ENCODE measurements around the gene CRYBA2.

CRYBA2 gene

DNA sequence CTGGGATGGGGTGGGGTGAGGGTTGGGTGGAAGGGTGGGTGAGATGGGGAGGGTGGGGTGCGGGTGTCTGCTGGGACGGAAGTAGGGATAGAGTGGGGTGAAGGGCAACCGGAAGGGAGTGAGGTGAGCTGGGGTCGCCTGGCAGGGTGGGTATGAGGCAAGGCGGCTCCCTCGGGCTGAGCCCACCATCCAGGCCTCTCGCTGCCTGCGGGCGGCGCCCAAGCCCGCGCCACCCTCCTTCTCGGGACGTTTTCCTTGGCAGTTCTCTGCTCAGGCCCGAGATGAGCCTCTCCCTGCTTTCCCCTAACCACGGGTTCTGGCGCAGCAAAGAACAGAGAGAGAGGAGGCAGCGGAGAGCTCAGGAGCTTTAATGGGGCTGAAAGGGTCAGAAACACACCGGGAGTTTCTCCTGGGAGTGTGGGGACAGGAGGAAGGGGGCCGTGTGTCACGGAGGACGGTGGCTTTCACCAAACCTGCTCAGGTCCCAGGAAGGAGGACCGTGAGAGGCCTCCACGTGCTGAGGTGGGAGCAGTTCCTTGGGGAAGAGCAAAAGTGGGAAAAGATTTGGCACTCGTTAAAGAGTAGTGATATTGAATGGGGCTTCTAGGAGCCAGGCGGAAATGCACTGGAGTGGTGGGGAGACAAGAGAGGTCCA, 12.4 kb downstream of the CRYBA2 start:
- DNase-seq = no peak

DNA sequence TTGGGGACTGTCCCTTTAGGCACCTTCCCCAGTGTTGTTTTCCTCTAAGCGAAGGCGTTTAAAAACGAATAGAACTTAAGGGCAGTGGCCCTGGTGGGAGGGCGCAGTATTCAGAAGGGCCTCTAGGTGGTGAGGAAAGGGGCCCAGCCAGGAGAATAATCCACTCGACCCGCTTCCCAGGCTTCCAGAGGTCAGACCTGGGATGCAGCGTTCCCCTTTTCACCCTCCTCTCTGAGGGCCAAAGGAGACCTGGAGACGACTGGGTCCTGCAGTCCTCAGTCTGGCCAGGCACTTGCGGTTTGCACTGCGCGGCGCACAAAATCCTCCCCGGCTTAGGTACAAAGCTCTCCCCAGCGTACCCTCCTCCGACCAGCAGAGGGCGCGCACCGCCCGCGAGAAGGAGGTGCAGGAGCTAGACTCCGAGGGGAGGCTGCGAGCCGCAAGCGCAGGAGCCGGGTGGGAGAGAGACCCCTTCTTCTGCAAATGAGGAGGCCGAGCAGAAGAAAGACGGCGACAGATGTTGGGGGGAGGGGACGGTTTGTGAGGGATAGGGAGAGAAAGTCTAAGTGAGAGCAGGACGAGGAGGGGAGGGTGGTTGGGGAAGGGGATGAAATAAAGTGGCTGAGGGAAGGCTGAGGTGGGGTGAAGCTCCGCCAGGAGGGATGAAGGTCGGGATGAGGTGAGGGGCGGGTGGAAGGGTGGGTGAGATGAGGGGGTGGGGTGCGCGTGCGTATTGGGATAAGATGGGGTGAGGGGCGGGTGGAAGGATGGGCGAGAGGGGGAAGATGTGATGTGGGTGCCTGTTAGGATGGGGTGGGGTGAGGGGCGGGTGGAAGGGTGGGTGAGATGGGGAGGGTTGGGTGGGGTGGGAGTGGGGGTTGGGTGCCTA, 13.1 kb downstream of the CRYBA2 start:
- no peak for DNase-seq

DNA sequence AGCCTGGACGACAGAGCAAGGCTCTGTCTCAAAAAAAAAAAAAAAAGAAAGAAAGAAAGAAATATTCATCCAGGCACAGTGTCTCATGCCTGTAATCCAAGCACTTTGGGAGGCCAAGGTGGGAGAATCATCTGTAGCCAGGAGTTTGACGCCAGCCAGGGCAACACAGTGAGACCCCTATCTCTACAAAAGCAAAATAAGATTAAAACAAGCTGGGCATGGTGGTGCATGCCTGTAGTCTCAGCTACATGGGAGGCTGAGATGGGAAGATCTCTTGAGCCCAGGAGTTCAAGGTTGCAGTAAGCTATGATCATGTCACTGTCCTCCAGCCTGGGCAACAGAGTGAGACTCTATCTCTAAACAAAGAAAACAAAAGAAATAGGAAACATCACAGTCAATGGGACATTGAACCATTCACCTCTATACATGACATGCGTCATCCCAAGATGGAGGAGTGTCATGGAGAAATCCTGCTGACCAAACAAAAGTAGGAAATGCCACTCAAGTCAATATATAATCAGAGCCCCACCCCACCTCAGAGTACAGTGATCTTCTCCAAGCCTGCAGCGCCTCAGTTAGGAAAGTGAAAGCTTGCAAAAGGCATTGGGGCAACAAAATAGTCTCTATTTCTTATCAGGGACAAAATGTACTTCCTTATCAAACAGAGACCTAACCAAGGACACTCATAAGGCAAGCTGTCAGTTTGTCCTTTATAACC, 18.0 kb downstream of the CRYBA2 start:
- no peak for DNase-seq

DNA sequence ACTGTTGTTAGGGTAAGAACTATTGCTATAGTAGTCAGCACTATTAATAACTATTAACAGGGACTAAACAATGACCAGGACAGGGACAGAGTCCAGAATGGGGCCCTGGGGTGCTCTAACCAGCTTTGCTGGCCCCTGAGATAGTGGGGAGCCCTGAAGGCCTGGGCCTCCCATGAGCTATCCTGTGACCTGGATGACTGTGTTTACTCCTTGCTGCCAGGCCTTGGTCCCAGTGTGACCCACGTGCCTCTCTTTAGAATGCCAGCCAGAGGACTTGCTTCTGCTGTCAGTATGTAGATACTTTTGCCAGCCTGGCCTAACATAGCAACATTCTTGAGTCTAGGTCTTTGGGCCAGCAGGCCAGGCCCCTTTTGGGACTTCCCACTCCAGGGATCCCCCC, 22.3 kb downstream of the CRYBA2 start:
- DNase-seq = no peak

DNA sequence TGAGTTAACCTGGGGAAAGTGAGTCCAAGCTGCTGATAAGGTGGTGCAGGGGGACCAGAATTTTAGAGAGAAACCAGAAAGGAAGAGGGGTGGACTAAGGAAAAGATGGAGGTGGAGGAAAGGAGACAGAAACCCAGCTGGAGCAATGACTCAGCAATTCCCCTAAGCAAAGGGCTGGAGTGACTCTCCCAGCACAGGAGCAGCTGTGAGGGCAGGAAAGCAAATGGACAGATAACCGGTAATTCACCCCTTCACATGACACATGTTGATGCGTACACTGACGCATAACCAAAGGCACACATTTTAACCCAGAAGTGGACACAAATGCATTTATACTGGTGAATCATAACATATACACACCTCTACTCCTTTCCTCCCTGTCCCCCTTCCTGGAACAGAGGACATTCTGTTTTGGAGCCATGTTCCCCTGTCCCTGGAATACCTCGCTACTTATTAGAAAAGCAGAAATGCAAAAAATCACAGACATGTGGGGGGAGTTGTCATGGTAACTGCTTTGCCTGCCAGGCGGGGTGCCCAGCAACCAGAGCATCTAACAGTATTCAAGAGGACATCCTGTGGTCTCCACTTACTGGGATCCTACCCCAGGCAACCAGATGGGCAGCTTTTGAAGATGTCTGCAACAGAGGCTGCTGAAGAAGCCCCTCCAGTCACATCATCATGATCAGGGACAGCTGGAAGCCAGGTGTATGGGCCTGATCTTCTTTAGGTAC, 29.0 kb downstream of the CRYBA2 start:
- no peak for DNase-seq

DNA sequence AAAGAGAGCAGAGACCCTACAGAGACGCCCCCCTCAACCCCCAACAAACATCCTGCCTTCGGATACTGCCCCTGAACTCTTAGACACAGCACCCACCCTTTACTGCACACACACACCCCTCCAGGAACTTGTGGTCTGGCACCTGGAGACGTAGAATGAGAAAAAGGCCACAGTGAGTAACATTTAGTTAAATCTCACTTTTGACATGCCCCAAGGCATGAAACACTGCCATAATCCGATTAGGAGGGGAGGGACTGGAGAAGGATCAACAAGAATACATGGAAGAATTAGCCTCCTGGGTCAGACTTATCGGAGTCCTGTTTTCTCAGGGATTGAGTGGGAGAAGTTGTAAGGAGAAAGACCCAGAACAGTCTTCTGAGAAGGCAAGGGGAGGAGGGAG, 29.6 kb downstream of the CRYBA2 start:
- DNase-seq = no peak

DNA sequence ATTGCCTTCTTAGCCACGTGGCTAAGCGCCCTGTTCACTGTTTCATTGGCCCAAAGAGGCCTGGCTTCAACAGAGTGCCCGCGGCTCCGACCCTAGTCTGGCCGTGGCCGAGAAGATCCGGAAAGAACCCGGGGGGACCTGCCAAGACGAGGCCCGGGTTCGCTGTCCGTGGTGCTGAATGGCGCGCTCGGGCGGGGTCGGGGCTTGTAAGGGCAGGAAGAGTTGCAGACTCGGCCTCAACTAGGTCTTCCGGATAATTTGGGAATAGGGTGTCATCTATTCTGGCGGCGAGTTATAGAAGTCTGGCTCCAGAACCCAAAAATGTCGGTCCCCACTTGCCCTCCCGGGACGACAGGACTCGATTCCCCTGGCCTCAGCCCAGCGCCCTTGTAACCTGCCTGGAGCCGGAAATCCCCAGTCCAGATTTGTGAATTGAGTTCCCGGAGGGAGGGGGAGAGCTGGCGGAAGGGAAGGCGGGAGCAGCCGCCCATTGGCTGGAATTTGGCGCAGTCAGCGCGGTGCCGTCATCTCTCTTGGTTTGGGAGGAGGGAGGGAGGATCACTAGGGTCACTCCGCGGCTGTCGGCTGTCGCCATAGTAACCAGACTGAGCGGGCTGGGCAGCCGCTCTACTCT, 30.2 kb downstream of the CRYBA2 start:
- peak; percentile 51 for DNase-seq

DNA sequence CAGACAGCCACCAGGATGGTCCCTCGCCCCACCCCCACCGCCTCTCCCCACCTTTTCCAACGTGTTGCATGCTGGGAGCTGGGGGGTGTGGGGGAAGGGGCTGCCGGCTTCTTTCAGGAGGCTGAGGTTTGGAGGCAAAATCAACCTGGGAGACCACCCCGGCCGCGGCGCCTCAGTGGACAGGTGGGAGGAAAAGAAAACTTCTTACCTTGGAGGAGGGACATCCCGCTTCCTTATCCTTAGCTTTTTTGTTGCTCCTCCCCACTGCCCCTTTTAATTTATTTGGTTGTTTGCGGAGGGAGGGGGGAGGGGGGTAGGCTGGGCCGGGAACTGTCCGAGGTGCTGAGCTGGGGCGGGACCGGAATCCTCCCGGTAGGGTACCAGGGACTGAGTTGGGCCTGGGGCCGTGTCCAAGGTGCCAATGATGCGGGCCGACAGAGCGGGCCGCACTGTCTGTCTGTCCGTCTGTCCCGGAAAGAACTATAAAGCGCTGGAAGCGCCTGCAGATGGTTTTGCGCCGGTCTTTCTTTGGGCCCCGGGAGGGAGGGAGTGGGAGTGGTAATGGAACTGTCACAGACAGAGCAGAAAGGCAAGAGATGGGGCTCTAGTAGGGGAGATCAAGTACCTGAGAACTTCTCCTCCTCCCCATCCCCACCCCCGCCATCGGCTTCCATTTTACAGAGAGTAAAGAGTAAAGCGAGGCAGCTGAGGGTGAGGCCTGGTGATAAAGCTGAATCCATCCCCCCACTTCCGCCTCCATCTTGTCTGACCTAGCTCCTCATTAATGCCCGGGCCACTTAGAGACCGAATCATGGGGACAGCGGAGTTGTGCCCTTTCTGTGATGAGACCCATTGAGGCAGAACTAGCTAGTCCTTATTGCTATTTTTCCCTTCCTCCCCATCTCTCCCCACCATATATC, 31.3 kb downstream of the CRYBA2 start:
- DNase-seq = no peak

DNA sequence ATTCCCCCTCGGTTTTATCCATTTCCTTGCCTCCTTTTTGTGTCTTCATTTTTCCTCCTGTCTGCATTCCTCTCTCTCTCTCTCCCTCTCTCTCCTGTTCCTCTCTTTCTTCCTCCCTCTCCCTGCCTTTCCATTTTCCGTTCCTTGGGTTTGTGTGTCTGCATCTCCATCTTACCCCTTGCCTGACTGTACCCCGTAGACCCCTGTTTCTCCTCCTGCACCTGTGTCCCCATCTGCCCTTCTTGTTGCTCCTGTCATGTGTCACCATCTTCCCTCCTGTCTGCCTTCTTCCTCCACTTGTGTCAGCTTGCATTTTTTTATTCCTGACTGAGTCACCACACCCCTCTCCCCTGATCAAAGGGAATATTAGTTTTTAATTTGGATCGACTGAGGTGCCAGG, 32.0 kb downstream of the CRYBA2 start:
- DNase-seq = no peak

DNA sequence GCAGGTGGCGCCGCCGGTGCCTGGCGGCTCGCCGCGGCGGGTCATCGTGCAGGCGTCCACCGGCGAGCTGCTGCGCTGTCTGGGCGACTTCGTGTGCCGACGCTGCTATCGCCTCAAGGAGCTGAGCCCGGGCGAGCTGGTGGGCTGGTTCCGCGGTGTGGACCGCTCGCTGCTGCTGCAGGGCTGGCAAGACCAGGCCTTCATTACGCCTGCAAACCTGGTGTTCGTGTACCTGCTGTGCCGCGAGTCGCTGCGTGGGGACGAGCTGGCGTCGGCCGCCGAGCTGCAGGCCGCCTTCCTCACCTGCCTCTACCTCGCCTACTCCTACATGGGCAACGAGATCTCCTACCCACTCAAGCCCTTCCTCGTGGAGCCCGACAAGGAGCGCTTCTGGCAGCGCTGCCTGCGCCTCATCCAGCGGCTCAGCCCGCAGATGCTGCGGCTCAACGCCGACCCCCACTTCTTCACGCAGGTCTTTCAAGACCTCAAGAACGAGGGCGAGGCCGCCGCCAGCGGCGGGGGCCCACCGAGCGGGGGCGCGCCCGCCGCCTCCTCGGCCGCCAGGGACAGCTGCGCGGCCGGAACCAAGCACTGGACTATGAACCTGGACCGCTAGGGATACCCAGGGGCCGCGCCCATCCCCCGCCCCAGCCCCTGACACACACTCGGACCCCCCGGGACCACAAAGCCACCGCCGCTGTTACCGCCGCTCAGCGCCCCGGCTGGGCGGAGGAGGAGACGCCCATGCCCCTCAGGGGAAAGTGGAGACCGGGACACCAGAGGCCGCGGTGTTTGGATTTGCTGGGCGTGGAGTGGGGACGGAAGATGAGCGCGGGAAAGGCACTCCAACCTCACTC, 32.7 kb downstream of the CRYBA2 start:
- DNase-seq = no peak

DNA sequence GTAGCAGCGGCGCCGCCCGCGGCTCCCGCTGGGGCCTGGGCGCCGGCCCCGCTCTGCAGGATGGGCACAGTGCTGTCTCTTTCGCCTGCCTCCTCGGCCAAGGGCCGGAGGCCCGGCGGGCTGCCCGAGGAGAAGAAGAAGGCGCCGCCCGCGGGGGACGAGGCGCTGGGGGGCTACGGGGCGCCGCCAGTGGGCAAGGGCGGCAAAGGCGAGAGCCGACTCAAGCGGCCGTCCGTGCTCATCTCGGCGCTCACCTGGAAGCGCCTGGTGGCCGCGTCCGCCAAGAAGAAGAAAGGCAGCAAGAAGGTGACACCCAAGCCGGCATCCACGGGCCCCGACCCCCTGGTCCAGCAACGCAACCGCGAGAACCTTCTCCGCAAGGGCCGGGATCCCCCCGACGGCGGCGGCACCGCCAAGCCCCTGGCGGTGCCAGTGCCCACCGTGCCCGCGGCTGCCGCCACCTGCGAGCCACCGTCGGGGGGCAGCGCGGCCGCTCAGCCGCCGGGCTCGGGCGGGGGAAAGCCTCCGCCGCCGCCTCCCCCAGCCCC, 33.4 kb downstream of the CRYBA2 start:
- no peak for DNase-seq

DNA sequence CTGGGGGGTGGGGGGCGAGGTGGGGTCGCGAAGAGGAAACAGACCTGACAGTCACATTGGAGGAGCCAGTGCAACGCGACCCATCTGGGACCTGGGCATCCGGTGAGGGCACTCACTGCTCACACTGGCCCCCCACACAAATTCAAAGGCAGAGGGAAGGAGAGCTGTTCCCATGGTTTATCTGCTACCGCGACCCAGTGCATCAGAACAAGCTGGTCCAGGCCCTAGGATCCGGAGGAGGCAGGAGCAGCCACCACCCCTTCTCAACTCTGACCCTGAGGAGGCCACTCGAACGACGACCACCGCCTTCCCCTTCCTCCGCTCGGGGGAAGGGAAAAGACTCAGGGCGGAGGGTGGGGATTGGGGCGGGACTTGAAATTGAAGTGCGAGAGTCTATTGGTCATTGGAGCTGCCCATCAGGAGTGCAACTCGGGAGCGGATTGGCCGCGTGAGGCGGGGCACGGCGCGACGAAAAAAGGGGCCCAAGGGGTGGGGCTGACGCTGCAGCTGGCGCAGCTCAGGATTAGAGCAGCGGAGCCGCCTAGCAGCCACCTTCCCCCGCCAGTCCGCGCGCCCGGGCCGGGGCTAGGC, 34.0 kb downstream of the CRYBA2 start, which contains the start of gene CDK5R2:
TSS of gene CDK5R2 (plus strand) at position 526 of the 591 bp plus-strand sequence. CDS start 155 bp downstream, outside the sequence.
- no peak for DNase-seq

DNA sequence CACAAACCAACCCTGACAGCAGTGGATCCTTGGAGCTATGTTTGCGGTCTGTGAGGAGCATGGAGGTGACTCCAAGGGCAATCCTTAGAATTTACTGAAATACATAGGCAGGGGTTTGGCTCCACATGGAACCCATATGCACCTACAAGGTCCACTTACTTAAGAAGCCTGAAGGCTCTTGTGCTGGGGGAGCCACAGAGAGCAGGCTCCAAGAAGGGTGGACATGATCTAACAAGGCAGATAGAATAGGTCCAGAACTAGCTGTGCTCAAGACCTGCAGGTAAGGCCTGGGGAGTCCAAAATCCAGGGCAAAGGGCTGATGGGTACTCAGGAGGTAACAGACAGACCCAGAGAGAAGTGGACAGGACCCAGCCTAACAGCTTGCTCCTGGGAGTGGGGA, 34.9 kb downstream of the CRYBA2 start:
- no peak for DNase-seq

DNA sequence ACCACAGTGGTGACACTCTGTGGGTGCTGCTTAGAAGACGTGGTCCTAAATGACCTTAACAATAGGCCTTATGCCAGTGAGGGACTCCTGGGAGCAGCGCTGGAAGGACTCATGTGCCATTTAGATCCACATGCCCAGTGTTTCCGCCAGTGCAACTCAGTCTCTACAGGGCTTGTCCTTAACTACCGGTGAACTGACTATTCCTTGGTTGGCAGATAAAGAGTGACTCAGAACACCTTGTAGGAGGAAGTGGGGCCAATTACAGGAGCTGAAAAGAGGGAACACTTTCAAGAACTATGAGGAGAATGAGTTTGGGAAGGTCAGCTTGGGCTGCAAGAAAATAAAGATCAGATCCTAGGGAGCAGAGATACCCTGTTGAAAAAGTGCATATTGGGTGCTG, 35.6 kb downstream of the CRYBA2 start:
- DNase-seq = no peak

DNA sequence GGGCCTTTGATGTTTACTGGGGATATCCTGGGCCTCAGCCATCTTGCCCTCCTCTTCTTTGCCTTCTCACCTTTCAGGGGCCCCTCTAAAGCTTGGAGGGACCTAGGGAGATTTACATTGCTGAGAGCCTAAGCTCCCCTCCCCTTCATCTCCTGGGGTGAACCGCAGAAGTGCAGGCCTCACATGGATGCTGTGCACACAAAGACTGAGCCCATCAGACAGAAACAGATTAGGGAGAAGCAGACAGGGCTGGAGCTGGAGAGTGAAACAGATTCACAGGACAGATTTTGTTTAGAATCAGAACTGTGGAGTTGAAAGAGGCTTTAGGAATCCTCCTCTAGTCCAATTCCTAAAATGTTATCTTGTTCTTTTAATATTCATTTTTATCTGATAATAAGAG, 37.2 kb downstream of the CRYBA2 start:
- DNase-seq = no peak

DNA sequence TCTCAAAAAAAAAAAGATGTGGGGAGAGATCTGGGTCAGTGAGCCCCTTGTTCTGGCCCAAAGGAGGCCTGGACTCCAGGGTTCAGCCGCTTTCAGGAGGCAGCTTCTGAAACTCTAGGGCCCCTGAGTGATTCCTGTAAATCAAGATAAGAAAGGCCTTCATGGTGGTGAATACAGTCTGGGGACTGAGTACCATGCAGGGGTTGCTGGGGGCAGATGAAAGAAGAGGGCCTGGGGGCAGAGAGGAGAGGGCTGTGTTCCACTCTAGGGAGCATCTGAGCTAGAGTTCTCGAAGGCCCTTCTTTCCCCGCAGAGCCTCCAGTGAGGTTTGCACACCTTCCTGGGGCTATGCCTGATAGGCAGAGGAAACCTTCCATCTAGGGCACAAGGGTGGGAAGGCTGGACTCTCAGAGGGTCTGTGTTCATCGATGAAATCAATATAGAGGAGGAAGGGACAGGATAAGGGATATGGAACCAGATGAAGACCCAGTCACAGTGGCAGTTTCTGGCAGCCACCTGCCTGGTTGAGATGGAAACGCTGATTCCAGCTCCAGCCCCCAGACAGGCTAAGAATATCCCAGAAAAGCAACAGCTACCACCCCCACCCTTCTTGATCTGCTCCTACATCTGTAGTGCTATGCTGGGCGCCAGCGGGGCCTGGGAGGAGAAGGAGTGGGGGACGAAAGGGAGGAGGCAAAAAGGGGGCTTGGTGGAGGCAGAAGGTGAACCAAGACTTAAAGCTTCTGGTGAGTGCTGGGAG, 38.5 kb downstream of the CRYBA2 start:
- DNase-seq = no peak

DNA sequence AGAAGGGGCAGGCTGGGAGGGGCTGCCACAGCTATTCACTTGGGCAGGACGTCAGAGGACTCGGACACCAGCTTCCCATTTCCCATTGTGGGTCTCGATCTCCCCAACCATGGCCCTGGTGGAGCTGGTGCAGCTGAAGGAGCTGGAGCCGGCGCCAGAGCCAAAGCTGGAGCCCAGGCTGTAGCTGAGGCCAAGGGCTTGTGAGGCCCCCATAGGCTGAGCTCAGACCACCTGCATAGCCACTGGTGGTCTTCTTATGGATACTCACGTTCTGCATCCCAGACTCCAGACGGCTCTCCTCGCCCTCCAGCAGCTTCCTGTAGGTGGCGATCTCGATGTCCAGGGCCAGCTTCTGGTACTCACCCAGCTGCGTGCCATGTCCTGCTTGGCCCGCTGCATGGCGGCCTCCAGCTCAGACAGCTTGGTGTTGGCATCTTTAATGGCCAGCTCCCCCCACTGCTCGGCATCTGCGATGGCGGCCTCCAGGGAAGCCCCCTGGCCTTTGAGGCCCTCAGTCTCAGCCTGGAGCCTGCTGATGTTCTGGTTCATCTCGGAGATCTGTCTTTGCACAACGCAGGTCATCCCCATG, 39.8 kb downstream of the CRYBA2 start:
- no peak for DNase-seq

DNA sequence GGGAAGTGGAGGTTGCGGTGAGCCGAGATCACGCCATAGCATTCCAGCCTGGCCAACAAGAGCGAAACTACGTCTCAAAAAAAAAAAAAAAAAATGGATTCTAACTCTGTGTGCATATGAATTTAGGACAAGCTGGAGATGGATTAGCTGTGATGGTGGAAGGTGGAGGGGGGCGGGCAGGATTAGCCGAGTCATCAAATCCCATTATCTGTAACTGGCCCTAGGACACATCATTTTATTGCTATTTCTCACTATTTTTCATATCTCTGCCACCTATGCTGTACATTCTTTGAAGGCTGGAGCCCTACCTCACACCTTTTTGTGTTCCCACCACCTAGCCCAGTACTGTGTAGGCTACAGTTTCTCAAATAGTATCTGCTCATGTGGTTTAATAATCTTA, 41.1 kb downstream of the CRYBA2 start:
- DNase-seq = no peak
